ENCODE results near the gene RO60. TPM values are rescaled to one million over a fixed set of nuclear protein-coding genes. Genes with fewer than 3 reads are reported as not detected.

The RO60 gene
- total RNA-seq, 1 experiment from 2014 or later: 88.1 TPM

DNA sequence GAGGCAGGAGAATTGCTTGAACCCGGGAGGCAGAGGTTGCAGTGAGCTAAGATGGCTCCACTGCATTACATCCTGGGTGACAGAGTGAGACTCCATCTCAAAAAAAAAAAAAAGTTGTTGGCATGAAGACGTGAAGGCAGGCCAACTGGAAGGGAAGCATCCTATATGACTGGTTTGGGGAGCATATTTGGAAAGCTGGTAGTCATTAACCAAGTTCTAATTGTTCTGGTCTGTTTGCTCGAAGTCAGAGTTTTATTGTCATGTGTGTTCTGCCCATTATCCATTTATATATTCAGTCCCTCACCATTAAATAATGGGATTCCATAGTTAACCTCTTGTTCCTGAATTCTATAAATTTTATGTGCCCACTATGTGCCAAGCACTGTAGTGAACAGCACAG, 49.1 kb downstream of the RO60 start:
- DNase-seq (ENCODE audit: low read depth): no peak

Other genes with a start within 250 kb of the RO60 start
- gene UCHL5, start 252 bp upstream of the RO60 start, total RNA-seq (2014; rRNA removed; shearing (Covaris generic)): 31.8 and 36.8 TPM in 2 replicates
- 7.3 and 33.9 TPM in 2 replicates for gene GLRX2, start 45.8 kb downstream of the RO60 start, total RNA-seq (2014; rRNA removed; shearing (Covaris generic))
- gene CDC73, start 62.4 kb downstream of the RO60 start, total RNA-seq (2014; rRNA removed; shearing (Covaris generic)): 16.0 and 17.6 TPM in 2 replicates
- gene B3GALT2, start 127.0 kb downstream of the RO60 start, total RNA-seq (2014; rRNA removed; shearing (Covaris generic)): 0.10 TPM in 1 of 2 replicates, not detected in the other

Data from M059J (cell line).